SKM-1 treated with dmso at 0.1 percent for 144 hours (cell line): ENCODE measurements around the gene FFAR1.
A peak's percentile ranks its signal among the peaks of the same experiment; 100 is the strongest.

Experiments
- DNase-seq: peaks from one replicate; lab custom pipeline; 2025; ENCODE audit not compliant: unreplicated experiment; lab: John Stamatoyannopoulos, UW

FFAR1 gene

DNA sequence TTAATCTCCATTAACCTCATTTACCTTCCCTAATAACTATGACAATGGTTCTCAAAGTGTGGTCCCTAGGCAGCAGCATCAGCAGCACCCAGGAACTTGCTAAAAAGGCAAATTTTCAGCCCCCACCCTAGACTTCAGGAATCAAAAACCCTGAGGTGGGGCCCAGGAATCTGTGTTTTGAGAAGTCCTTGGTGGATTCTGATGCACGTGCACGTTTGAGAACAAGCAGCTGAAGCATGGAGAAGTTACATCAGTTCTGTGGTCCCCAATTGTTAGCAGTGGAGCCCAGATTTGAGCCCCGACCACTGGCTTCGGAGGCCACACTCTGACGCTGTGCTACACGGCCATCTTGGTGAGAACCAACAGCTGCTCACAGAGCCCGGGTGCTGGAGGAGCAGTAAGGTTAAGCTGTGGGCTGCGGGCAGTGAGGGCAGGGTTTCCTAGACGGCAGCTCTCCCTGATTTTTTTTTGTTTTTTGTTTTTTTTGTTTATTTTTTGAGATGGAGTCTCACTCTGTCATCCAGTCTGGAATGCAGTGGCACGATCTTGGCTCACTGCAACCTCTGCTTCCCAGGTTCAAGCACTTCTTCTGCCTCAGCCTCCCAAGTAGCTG lies 32.7 kb upstream of the FFAR1 start:
- no peak for DNase-seq

DNA sequence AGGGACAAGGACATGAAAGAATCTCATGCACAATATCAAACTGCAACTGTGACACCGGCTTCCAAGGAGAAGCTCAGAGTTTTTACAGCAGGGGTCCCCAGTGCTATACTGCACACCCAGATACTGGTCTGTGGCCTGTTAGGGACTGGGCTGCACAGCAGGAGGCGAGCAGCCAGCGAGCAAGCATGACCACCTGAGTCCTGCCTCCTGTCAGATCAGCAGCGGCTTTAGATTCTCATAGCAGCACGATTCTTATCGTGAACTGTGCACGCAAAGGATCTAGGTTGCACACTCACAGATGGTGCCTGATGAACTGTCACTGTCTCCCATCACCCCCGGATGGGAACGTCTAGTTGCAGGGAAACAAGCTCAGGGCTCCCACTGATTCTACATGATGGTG lies 31.8 kb upstream of the FFAR1 start:
- DNase-seq = no peak

DNA sequence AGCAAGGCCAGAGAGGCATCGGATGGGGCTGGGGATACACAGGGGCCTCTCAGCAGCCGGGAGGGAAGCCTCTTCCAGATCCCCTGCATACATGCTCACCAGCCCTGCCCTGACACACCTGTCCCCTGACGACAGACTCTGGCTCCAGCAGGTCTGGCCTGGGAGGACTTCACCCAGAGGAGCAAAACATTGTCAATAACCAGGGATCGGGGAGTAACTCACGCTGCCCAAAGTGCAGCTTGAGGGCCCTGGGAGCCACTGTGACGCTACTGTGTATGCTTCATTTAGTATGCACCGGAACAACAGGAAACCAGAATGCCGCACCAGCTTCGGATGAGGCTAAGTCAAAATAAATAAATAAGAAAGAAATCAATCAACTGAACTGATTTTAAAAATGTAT lies 31.1 kb upstream of the FFAR1 start:
- DNase-seq = no peak

DNA sequence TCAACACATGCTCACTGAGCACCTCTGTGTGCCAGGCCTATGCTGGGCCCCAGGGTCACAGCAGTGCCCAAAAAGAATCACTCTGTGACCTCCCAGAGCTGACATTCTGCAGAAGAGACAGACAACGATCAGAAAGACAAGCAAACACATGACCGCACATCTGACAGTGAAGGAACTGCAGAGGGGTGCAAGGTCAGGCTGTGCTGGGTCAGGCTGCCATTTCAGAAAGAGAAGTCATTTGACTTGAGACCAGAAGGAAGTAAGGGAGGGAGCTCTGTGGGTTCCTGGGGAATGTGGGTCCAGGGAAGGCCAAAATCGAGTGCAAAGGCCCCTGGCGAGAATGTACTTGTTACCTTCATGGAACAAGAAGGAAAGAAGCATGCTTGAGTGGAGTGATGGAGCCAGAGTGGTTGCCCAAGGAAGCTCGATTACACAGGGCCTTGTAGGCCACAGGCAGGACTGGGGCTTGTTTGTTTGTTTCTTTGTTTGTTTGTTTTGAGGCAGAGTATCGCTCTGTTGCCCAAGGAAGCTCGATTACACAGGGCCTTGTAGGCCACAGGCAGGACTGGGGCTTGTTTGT lies 30.1 kb upstream of the FFAR1 start:
- peak; percentile 30 for DNase-seq

DNA sequence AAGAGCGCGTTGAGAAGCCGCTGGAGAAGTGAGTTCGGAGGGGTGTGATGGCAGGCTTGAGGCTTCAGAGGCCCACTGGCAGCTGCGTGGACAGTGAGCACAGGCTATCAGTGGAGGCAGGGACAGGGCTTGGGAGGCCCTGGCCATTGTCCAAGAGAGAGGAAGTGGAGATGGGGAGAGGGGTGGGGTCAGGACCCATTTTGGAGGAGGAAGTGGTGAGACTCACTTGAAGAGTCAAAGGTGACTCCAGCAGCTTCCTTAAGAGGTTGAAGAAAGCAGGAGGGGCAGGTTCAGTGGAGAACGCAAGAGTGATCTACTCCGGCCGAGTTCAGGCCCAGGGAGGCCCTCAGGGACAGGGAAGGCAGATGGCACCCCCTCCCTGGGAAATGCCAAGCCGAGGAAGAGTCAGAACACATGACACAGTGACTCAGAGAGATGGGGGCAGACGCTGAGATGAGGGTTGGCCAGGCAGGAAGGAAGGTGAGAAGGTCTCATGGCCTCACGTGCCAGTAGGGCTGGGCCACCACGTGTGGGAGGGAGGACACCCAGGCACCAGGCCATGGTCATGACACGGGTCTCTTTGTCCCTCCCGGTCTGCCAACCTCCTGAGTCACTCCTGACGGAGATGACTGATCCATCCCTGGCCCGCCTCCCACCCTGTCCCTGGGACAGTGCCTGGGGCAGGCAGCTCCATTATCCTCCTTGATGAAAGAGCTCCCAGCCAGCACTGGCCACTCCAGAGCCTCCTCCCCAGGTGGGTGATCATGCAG lies 28.8 kb upstream of the FFAR1 start:
- DNase-seq = peak; percentile 36

DNA sequence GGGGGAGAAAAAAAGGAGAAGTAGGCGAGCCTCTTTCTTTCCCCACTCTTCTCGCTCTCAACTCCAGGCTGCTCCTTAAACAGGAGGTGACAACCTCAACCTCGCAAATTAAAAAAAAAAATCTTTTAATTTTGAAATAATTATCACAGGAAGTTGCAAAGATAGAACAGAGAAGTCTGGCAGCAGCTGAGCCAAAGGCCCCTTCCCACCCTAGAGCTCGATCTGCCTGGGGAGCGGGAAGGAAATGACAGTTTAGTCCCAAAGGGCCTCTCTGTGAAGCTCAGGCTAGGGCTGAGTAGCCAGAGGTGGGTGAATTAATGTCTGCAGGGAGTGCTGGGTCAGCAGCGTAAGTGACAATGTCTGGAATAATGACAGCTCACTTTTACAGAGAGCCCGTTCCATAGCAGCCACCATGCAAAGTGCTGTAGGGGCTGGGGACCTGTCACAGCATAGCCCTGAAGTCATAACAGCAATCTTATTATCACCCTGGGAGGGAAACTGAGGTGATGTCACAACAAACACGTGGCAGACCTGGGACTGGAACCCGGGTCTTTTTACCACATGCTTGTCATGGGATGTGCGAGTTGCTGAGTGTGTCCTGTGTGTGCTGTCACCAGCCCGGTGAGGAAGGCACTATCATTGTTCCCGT lies 27.5 kb upstream of the FFAR1 start:
- DNase-seq = peak; percentile 49

DNA sequence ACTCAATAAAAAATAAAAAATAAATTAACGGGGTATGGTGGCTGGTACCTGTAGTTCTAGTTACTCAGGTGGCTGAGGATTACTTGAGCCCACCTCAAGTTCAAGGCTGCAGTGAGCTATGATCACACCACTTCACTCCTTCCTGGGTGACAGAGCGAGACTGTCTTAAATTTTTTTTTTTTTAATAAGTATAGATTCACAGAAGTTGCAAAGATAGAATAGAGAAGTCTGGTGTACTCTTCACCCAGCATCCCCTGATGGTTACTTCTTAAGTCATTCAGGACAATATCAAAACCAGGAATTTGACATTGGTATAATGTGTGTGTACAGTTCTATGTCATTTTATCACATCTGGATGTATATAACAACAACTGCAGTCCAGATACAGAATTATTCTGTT lies 26.4 kb upstream of the FFAR1 start:
- DNase-seq = no peak

DNA sequence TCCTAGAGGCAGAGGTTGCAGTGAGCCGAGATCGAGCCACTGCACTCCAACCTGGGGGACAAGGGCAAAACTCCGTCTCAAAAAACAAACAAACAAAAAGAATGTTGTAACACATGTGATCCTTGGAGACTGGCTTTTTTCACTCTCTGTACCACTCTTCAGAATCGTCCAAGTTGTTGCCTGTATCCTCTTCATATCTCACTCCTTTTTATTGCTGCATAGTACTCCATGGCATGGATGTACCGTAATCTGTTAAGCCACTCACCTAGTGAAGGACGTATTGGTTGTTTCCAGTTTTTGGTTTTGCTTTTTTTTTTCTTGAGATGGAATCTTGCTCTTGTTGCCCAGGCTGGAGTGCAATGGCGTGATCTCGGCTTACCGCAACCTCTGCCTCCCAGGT lies 25.7 kb upstream of the FFAR1 start:
- DNase-seq = no peak

DNA sequence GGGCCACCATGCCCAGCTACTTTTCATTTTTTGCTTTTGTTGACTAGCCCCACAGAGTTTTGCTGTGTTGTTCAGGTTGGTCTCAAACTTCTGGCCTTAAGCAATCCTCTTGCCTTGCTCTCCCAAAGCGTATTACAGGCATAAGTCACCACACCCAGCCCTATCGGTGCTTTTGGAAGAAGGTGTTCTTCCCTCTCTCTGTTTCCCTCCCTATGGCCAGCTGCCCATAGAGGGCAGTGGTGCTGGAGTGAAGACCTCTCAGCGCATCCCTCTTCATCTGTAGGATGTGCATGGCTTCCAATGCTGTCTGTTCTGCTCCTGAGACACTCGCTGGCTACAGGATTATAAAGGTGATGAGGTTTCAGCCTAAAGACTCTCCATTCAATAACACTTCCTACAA lies 20.1 kb upstream of the FFAR1 start:
- DNase-seq = no peak

DNA sequence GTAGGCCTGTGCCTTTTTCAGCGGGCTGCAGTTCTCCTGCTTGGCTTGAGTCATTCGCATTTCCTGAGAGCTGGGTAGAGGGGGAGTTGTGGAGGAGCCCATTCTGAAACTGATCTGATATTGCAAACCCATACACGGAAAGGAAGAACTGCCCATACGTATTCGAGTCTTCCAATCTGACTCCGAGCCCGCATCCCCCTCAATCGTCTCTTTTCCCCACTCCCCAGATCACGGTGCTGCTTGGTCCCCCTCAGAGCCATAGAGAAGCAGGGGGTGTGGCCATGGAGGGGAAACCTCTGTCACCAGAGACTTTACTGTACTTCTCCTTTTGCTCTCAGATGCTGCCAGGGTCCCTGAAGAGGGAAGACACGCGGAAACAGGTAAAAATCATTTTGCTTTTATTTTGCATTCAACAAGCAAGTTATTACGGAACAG lies 18.8 kb upstream of the FFAR1 start, which contains the start of gene CD22:
Gene CD22 (plus strand): TSS at position 337 of the 435 bp plus-strand sequence. CDS start 2,854 bp downstream, outside the sequence.
- peak; percentile 37 for DNase-seq

DNA sequence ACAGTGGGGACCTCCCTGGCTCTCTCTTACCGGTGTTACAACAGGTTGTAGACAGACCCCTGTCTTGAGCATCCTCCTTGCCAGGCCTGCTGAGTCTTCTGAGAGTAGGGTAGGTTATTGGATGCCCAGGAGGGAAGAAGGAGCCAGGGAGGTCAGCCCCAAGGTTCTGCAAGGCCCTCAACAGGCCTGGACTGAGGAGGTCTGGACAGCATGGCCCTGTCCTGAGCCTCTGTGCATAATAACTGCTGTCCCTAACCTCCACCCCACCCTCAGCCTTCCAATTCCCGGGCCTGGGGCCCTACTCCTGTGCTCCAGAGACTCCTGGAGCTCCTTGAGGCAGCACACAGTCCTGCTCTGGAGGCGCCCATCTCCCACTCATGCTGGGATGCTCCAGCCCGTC lies 18.4 kb upstream of the FFAR1 start:
- no peak for DNase-seq

DNA sequence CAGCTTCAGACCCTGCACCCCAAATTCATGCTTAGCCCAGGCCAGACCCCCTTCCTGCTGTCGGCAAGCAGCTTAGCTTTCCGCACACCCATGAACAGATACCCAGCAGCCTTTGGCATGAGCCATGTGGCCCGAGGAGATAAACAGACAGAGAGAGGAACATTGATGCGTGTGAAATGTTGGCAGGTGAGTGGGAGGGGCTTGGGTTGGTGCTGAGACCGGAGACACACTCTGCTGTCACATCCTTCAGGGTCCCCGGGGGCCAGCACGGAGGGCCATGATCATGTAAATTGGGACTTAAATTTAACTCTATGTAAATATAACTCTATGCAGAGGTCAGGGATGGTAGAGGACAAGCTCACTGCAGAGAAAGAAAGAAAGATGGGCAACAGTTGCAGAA lies 17.2 kb upstream of the FFAR1 start:
- DNase-seq = no peak

DNA sequence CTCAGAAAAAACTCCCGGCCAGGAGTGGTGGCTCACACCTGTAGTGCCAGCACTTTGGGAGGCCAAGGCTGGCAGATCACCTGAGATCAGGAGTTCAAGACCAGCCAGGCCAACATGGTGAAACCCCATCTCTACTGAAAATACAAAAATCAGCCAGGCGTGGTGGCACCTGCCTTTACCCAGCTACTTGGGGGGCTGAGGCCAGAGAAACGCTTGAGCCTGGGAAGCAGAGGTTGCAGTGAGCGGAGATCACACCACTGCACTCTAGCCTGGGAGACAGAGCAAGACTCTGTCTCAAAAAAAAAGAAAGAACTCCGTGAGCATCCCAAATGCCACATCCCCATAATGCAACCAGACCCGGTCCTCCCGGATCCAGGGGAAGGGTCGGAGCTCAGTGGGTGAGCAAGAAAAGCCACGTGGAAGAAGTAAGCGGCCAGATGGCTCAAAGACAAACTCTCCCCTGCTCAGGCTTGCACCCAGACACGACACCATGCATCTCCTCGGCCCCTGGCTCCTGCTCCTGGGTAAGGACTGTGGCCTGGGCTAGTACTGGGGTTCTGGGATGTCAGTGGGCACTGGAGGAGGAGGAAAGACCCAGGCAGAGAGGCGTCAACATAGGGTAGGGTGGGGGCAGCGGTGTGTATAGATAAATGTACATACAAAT lies 16.0 kb upstream of the FFAR1 start:
- no peak for DNase-seq

DNA sequence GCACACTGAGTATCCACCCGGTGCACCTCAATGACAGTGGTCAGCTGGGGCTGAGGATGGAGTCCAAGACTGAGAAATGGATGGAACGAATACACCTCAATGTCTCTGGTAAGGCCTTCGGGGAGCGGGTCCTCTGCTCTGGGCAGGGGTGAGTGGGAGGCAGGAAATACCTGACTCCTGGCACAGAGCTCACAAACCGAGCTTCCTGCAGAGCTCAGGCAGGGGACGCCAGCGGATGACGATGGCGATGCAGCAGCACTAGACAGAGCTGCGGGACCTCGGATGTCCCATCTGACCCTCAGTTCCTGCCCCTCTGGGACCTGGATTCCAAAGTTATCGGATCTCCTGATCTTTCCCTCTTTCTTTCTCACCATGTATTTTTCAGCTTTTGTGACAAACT lies 14.9 kb upstream of the FFAR1 start:
- no peak for DNase-seq

DNA sequence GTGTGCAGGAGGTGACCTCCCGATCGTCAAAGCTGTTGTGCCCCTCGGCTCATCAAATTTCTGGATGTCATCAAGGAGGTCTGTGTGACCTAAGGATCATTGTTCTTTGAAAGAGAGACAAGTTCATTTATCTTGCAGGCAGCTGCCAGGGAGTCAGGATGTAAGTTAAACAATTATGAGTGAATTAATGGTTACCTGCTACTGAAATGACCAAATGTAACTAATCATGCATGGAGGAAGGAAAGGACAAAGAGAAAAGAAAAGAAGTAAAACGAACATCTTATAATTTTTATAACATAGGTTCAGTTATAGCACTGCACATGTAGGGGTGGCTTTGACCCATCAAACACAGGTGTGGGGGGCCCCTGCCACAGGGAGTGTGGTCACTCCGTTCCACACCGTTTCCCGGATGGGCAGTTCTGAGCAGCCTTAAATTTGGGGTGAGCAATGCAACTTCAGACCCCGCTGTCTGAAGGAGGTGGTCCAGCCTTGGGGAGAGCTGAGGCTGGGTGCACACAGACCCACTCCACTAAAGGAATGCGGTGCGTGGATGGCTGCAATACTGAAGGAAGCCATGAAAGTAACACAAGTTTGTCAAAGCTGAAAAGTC lies 13.5 kb upstream of the FFAR1 start:
- no peak for DNase-seq

DNA sequence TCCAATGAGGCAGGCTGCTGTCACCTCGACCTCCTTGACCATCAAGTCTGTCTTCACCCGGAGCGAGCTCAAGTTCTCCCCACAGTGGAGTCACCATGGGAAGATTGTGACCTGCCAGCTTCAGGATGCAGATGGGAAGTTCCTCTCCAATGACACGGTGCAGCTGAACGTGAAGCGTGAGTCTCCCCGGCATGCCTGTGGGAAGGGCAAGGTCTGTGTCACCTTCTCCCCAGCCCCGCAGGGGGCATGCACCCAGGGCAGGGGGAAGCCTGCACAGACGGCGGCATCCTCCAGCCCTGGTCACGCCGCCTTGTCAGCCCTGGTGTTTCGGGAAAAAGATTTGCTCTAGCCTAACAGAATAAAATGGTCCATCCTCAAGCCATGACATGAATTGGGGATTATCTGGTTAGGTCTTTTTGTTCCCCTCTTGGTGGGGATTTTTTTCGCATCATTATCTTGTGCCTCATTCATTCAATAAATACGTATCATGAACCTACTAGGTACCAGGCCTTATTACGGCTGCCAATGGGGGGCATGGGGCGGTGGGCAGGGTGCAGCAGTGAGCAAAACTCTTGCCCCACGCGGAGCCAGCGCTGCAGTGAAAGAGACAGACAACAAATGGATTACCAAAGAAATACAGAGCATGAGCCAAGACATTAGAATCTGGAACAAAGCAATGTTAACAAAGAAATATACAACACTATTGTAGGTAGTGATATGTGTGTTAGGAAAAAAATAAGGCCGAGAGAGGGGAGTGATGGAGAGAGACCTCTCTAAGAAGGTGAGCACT lies 11.3 kb upstream of the FFAR1 start:
- no peak for DNase-seq

DNA sequence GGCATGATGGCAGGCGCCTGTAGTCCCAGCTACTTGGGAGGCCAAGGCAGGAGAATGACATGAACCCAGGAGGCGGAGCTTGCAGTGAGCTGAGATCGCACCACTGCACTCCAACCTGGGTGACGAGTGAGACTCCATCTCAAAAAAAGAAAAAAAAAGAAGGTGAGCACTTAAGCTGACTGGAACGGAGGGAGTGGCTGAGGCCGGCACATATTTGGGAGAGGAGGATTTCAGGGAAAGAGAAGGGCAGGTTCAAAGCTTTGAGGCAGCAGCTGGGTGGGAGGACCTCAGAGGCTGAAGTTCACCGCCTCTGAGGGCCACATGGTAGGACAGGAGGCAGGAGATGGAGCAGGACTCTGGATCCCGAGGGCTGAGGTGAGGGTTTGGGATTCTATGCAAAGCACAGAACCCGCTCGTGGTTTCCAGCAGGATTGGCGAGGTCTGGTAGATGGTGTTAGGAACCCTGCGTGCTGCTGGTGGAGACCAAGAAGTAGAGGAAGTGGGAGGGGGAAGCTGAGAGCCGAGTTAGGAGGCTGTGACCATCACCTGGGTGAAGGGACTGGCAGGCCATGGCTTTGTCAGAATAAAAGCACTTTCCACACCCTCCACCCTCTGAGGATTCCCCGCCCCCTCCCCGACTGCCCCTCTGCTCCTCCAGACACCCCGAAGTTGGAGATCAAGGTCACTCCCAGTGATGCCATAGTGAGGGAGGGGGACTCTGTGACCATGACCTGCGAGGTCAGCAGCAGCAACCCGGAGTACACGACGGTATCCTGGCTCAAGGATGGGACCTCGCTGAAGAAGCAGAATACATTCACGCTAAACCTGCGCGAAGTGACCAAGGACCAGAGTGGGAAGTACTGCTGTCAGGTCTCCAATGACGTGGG lies 10.4 kb upstream of the FFAR1 start:
- DNase-seq = no peak

DNA sequence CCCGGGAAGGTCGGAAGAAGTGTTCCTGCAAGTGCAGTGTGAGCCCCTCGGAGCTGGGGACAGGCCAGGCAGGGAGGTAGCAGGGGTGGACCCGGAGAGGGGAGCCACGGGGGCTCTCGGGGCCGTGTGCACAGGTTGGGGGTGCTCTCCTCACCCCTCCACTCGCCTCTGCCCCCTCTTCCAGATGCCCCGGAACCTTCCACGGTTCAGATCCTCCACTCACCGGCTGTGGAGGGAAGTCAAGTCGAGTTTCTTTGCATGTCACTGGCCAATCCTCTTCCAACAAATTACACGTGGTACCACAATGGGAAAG lies 9.8 kb upstream of the FFAR1 start:
- DNase-seq = no peak

DNA sequence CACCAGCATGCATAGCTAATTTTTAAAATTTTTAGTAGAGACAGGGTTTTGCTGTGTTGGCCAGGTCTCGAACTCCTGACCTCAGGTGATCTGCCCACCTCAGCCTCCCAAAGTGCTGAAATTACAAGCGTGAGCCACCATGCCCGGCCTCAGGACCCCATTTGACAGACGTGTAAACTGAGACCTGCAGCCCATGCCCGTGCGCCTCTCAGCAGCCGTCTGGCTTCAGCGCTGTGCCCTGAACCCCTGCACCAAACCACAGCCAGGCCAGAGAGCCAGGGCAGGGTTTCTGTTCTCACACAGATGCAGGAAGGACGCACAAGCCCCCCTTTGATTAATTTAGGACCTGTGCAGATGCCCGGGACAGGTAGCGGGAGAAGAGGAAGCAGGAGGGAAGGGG lies 7.3 kb upstream of the FFAR1 start:
- DNase-seq = no peak
